ENCODE results near the gene CHRNA3.

CHRNA3 gene

DNA sequence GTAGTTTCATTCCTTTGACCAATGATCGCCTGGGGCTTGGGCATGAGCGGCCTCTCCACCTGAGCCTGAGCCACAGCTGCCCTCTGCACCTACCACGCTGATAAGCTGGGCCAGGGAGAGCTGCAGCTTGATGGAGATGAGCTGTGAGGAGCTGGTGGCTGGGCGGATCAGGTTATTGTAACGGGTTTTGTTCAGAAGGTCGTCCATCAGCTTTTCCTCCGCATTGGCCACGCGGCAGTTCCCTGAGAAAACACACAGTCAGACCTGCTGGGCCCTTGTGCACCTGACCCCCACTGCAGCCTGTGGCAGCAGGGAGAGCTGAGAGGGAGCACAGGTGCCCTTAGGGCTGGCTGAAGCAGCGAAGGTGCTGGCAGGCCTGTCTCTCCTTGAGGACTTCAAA lies 14.6 kb upstream of the CHRNA3 start:
- peak; percentile 39 for DNase-seq

DNA sequence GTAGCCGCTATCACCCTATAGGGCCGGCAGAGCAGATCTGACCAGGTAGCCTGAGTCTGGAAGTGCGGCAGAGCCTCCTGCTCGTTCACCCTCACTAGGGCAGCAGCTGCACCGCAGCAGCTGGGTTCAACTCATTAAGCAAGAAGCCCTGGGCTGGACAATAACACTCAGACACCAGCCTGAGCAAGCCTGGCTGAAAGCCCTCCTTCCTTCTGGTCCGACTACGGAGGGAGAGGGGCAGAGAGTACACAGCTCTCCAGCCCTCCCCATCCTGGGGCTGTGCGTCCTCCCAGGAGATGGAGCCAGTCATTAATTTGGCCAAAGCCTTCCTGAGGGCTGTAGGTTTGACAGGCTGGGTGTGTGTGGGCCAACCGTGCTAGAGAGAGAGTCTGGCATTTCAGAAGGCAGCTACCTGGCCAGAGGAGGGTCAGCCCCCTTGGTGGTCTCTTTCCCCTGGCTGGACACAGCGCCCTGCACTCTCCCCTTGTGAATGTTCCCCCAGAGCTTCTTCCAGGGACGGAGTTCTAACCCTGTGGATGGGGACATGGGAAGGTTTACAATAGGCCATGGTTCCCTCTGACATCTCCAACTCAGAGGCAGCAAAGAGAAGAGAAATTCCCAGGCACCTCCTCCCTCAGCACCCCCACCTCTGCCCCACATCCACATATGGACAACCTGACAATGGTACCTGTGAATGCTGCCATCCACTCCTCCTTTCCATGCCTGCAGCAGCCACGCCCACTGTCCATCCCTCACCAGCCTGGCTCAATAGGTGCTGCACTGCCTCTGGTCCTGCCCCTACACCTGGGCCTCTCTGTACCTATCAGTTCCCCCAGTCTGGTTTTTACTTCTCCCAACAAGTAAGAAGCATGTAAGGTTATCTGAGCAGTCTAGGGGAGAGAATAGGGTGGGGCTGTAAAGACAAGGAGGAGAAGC lies 13.7 kb upstream of the CHRNA3 start:
- DNase-seq = peak; percentile 47

DNA sequence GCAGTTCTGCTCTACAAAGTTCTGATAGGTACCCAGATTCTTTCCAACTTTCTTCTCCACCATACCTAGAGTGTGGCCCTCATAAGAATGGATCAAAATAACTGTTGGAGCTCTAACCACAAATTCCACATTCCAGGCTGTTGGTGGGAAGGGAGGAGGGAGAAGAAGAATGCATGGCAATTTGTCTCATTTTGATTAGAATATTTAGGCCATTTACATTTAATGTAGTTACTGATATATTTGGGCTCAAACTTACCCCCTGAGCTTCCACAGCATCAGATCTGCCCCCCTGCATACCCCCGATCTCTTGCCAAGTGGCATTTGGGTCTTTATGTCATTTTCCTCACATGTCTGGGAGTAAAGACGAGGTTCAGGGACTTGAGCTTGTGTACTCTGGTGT lies 12.6 kb upstream of the CHRNA3 start:
- DNase-seq = no peak

GRCh38 chr15:78630886-78631633 lies 10.3 kb upstream of the CHRNA3 start:
- DNase-seq = no peak

DNA sequence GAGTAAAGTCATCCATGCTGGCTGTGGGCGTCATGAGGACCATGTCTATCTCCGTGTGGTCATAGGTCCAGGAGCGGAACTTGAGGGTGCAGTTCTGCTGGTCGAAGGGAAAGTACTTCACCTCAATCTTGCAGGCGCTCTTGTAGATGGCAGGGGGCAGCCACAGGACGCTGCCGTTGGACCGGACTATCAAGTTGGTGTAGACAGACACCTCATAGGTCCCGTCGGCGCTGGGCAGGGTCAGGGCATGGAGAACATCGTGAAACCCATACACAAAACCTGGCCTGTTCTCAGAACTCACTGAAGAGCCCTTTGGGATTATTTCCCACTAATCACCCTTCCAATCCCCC lies 8.9 kb upstream of the CHRNA3 start:
- DNase-seq = peak; percentile 44

- DNase-seq = peak; percentile 50
Observed at GRCh38 chr15:78629031-78629715, 8.4 kb upstream of the CHRNA3 start.

- DNase-seq = peak; percentile 4
Observed at GRCh38 chr15:78628227-78628626, 7.4 kb upstream of the CHRNA3 start.

DNA sequence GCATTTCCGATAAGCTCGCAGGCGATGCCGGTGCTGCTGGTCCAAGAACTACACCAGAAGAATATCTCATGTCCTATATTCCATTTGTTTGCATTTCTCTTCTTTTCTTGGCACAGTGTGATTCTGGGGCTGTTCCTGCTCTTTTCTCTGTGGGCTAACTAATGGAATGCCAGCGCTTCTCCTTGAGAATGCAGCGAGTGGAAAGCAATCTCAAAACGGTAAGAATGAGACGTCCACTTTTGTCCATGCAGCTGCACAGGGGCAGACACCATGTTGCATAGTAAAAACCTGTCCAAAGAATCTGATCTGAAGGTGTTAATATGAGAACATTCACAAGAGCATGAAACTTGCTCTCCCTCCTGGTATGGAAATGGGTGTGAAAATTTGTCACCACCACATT lies 6.6 kb upstream of the CHRNA3 start:
- no peak for DNase-seq

GRCh38 chr15:78626381-78626995 lies 5.7 kb upstream of the CHRNA3 start:
- DNase-seq = peak; percentile 21

DNA sequence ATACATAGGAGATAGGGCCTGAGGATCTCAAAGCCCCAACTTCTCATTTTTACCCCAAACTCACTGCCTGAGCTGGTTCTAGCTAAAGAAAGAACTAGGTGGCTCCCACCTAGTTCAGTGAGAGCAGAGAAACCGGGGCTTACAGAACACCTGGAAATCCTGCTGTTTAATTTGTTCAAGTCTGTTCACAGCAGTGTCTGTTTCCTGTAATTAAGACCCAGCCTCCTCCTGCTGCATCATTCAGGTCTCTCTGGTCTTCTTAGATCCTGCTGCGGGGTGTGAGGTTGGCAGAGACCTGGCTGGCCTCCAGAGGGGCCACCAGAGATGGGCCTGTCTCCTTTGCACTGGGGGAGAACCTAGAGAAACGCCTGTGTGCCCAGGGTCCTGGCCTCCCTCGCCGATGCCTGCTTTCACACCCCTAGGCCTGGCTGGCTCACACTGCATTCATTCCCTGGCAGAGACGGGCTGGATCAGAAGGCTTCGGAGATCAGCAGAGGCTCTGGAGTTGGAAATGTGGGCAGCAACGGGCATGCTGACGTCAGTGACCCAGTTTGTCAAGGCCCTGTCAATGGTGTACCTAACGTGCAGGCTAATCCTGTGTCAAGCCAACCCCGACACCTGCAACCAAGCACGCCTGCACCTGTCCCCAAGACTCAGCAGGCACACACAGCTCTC lies 4.9 kb upstream of the CHRNA3 start:
- DNase-seq = no peak

DNA sequence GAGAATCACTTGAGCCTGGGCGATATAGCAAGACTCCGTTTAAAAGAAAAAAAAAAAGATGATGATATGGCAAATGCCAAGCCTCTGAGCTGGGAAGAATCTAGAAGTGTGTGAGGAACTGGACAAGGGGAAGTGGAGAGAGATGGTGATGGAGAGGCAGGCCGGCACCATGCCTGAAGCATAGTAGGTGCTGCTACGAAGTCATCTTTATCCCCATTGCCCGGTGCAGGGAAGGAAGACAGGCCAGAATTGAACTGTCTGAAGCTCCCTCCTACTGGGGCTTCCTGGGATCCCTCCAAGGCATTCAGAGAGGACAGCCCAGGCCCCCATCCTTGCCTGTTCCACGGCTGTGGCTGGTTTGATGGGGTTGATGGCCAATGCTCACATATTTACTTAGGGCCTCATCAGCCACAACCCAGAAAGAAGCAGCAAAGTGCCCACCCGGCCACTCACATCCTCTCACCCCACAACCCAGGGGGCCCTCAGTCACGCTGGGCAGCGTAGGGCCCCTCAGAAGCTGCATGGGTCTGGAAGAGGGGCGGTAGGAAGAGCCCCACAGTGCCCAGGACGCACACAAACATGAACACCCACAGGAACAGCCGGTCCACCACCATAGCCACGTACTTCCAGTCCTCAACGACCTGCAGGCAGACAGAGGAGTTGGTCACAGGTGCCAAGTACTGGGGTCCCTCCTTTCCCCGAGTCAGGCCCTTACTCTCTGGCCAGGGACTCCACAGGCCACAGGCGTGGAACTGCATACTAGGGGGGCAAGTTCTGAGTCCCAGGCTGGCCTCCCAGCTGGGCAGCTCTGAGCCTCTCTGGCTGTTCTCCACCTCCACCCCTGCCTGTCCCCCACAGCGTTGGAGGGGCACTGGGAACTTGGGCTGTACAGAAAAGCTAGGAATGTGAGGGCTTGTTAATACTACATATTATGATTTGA lies 4.1 kb upstream of the CHRNA3 start:
- DNase-seq = no peak

DNA sequence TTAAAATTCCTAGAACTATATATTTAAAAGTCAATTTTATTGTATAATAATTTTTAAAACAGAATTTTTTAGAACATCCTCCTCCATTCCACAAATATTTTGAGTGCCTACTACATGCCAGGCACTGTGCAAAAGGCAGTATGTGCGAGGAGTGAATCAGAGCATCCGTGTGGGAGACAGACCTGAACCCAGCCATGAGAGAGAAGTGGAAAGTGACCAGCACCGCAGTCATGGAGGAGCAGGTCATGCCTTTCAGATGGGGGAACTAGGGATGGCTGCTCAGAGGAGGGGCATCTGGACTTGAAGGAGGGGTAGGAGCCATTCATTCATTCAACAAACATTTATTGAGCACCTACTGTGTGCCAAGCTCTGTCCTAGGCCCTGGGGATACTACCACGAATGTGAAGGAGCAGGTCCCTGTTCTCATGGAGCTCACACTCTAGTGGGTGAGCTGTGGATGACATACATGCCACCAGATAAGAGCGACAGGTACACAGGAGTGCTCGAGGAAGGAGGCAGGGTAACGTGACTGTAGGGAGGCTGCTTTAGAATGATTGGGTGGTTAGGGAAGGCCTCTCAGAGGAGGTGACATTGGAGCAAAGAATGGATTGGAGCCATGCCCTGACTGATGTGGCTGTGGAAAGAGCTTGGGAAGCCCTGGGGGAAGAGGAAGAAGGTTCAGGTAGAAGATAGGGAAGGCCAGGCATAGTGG lies 3.1 kb upstream of the CHRNA3 start:
- DNase-seq = no peak

GRCh38 chr15:78621810-78622402 lies 1.1 kb upstream of the CHRNA3 start:
- DNase-seq = no peak

GRCh38 chr15:78620021-78620526 lies 722 bp downstream of the CHRNA3 start:
- no peak for DNase-seq

DNA sequence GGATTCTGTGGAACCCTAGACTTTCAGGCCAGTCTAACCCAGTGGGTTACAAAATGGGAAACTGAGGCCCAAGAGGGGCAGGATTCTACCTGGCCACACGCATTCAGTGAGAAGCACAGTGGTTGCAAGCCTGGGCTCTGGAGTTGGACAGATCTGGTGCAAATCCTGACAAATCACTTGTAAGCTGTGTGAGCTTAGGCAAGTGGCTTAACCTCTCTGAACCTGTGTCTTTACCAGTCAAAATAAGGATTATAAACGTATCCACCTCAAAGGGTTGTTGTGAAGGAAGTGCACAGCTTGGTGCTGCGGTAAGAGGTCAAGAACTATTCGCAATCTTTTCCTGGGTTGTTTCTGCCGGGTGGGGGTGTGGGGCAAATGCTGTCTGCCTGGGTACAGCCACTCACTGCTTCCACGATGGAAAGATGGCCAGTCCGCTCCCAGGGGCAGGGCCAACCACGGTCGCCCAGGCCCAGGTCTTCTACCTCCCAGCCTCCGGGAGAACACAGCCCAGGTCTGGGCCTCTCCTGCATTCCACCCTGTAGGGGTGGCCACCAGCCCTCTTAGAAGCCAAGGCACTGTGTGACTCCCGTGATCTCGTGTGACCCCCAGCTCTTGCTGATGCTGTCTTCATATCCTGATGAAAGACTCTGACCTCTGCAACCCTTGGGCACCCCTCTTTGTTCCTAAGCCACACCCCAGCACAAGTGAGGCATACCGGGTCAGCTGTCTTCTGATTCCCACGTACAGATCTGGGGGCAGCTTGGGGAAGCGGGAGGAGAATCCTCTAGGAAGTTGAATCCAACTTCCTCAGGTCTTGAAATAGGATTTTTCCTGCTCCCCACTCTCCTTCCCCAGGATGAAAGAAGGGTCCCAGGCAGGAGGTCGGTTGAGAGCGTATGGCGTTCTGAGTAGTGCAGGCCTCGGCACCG lies 1.5 kb downstream of the CHRNA3 start:
- no peak for DNase-seq

DNA sequence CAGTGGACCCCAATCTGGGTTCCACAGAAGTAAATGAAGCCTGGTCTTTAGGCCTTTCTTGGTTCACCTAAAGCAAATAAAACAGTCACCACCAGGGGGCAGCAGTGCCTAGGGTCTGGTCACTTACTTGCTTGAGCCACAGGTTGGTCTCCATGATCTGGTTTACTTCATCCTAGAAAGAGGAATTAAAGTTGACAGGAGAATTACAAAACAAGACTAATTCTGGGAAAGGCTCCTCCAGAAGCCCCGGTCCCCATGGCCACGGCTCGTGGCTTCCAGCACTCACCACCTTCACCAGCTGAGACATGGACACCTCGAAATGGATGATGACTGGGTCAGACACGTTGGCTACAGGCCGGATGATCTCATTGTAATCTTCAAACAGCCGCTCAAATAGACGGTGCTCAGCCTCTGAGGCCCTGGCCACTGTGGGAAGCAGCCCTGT lies 2.3 kb downstream of the CHRNA3 start:
- DNase-seq = peak; percentile 91

DNA sequence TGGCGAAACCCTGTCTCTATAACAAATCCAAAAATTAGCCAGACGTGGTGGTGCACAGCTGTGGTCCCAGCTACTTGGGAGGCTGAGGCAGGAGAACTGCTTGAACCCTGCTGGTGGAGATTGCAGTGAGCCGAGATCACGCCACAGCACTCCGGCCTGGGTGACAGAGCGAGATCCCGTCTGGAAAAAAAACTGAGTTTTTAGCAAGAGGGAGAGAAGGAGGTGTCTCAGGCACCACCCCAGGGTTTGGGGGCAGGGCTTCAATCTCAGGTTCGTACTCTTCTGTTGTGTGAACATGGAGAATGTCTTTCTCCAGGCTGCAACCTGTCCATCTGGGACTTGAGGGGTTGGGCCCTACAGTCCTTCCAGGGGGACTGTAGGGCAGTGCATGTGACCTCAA lies 2.7 kb downstream of the CHRNA3 start:
- DNase-seq = no peak

- no peak for DNase-seq
Observed at GRCh38 chr15:78617516-78617915, 3.3 kb downstream of the CHRNA3 start.

DNA sequence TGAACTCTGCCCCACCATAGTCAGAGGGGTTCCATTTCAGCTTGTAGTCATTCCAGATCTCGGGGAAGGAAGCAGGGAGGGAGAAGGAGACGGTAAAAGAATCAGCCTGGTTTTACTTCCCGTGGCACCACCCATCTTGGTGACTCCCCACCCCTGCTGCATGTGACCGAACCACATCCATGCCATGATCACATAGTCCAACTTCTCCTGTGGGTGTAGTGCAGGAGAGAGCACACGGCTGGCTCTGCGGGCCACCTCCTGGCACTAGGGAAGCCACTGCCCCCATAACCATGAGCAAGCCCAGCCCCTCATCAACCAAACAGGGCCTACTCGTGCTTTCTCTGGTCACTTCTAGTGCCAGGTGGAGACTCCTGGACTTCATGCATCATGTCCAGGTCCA lies 3.7 kb downstream of the CHRNA3 start:
- no peak for DNase-seq

All from activated effector memory CD4-positive, alpha-beta T cell treated with anti-CD3 and anti-CD28 coated beads, Interleukin-2, amount 50 U/mL, for 16 hours (primary cell).